ENCODE data around the gene WWOX.

Gene WWOX

GRCh38 chr16:78624366-78624765, 524.9 kb downstream of the WWOX start:
- no peak for DNase-seq (ENCODE audit: extremely low read depth, low read depth)
- TF ChIP-seq CTCF (IDR thresholded peaks at IDR 0.05; ENCODE audit: low read depth, low read length): no peak

GRCh38 chr16:78628461-78629045, 529.1 kb downstream of the WWOX start:
- DNase-seq (ENCODE audit: extremely low read depth, low read depth): no peak
- TF ChIP-seq CTCF (IDR thresholded peaks at IDR 0.05; ENCODE audit: low read depth, low read length): no peak

GRCh38 chr16:78629173-78629572, 529.7 kb downstream of the WWOX start:
- DNase-seq (ENCODE audit: extremely low read depth, low read depth): no peak
- no peak for TF ChIP-seq CTCF (IDR thresholded peaks at IDR 0.05; ENCODE audit: low read depth, low read length)

GRCh38 chr16:78630102-78630501, 530.6 kb downstream of the WWOX start:
- no peak for DNase-seq (ENCODE audit: extremely low read depth, low read depth)
- TF ChIP-seq CTCF (IDR thresholded peaks at IDR 0.05; ENCODE audit: low read depth, low read length): no peak

GRCh38 chr16:78633551-78633950, 534.1 kb downstream of the WWOX start:
- TF ChIP-seq CTCF (IDR thresholded peaks at IDR 0.05; ENCODE audit: low read depth, low read length): no peak
- no peak for DNase-seq (ENCODE audit: extremely low read depth, low read depth)

GRCh38 chr16:78635807-78636206, 536.4 kb downstream of the WWOX start:
- no peak for TF ChIP-seq CTCF (IDR thresholded peaks at IDR 0.05; ENCODE audit: low read depth, low read length)
- no peak for DNase-seq (ENCODE audit: extremely low read depth, low read depth)

GRCh38 chr16:78638371-78638770, 538.9 kb downstream of the WWOX start:
- TF ChIP-seq CTCF (IDR thresholded peaks at IDR 0.05; ENCODE audit: low read depth, low read length): no peak
- no peak for DNase-seq (ENCODE audit: extremely low read depth, low read depth)
